Measurements from ENCODE around the gene MPHOSPH9. TPM values are rescaled to one million over a fixed set of nuclear protein-coding genes. Genes with fewer than 3 reads are reported as not detected.

Gene MPHOSPH9
- 52.7 and 80.0 TPM in 2 replicates for total RNA-seq (2014; rRNA removed; shearing (Covaris generic))

- peak; percentile 99 for DNase-seq (ENCODE audit: low read depth)
Observed at GRCh38 chr12:123232807-123233504, at the start of gene MPHOSPH9, which contains the start of gene MTRFR. MPHOSPH9 (minus strand) TSS chr12:123233141; CDS start chr12:123230364, 2,777 bp downstream. MTRFR (plus strand) TSS chr12:123233436; CDS start chr12:123253675, 20,239 bp downstream.

GRCh38 chr12:123282111-123282510, 49.2 kb upstream of the MPHOSPH9 start:
- DNase-seq (ENCODE audit: low read depth), result no peak

- DNase-seq (ENCODE audit: low read depth), result no peak
Observed at GRCh38 chr12:123280971-123281370, 48.0 kb upstream of the MPHOSPH9 start.

GRCh38 chr12:123278101-123278627, 45.2 kb upstream of the MPHOSPH9 start:
- no peak for DNase-seq (ENCODE audit: low read depth)

GRCh38 chr12:123273166-123273565, 40.2 kb upstream of the MPHOSPH9 start:
- DNase-seq (ENCODE audit: low read depth), result no peak

- peak; percentile 54 for DNase-seq (ENCODE audit: low read depth)
Observed at GRCh38 chr12:123271001-123271668, 38.2 kb upstream of the MPHOSPH9 start.

GRCh38 chr12:123270214-123271000, 37.5 kb upstream of the MPHOSPH9 start:
- DNase-seq (ENCODE audit: low read depth), result peak; percentile 30

GRCh38 chr12:123269896-123270213, 36.9 kb upstream of the MPHOSPH9 start:
- DNase-seq (ENCODE audit: low read depth), result no peak

- DNase-seq (ENCODE audit: low read depth), result no peak
Observed at GRCh38 chr12:123269395-123269892, 36.5 kb upstream of the MPHOSPH9 start.

GRCh38 chr12:123268850-123269249, 35.9 kb upstream of the MPHOSPH9 start:
- no peak for DNase-seq (ENCODE audit: low read depth)

- DNase-seq (ENCODE audit: low read depth), result no peak
Observed at GRCh38 chr12:123267991-123268843, 35.3 kb upstream of the MPHOSPH9 start.

- no peak for DNase-seq (ENCODE audit: low read depth)
Observed at GRCh38 chr12:123267335-123267920, 34.5 kb upstream of the MPHOSPH9 start.

GRCh38 chr12:123266679-123267277, 33.8 kb upstream of the MPHOSPH9 start:
- DNase-seq (ENCODE audit: low read depth), result no peak

GRCh38 chr12:123265851-123266678, 33.1 kb upstream of the MPHOSPH9 start:
- no peak for DNase-seq (ENCODE audit: low read depth)

GRCh38 chr12:123264642-123265041, 31.7 kb upstream of the MPHOSPH9 start:
- DNase-seq (ENCODE audit: low read depth), result no peak

- DNase-seq (ENCODE audit: low read depth), result no peak
Observed at GRCh38 chr12:123263196-123263817, 30.4 kb upstream of the MPHOSPH9 start.

- no peak for DNase-seq (ENCODE audit: low read depth)
Observed at GRCh38 chr12:123261196-123261595, 28.3 kb upstream of the MPHOSPH9 start.

GRCh38 chr12:123260081-123260480, 27.1 kb upstream of the MPHOSPH9 start:
- no peak for DNase-seq (ENCODE audit: low read depth)

- DNase-seq (ENCODE audit: low read depth), result no peak
Observed at GRCh38 chr12:123258593-123258992, 25.7 kb upstream of the MPHOSPH9 start.
